Right lobe of liver (tissue), 6 donors: ENCODE results near the gene SMARCD1. TPM values are rescaled to one million over a fixed set of nuclear protein-coding genes. Genes with fewer than 3 reads are reported as not detected.

ENCODE experiments used
- ATAC-seq, 4 donors: fragments of 200-7000 bp; cut with Tn5 transposase; one replicate each; pipeline ENCODE4 v1.9.1; 2020; ENCODE audit warnings: mild to moderate bottlenecking in 4 of 4, moderate library complexity in 4 of 4
- DNase-seq, 3 donors: peaks; one replicate each; pipeline ENCODE4 v3.0.0-alpha.2; 2020
- H3K27ac ChIP-seq, 3 donors: fragments of 200-600 bp; one replicate each; pipeline ENCODE4 v1.8.0; 2022
- H3K27me3 ChIP-seq, 2 donors: fragments of 200-600 bp; one replicate each; pipeline ENCODE4 v1.8.0; 2022
- H3K36me3 ChIP-seq, 4 donors: fragments of 200-600 bp; sonication (generic) in 1 of 4; one replicate each; pipeline versions ENCODE4 v1.5.1 to v1.8.0; 2017 to 2022; ENCODE audit warnings: control low read depth in 1 of 4
- H3K4me1 ChIP-seq, 4 donors: fragments of 200-600 bp; sonication (generic) in 1 of 4; one replicate each; pipeline versions ENCODE4 v1.5.1 to v1.8.0; 2017 to 2022; ENCODE audit warnings: control low read depth in 1 of 4
- H3K4me3 ChIP-seq, 3 donors: fragments of 200-600 bp; one replicate each; pipeline ENCODE4 v1.8.0; 2022
- H3K9me3 ChIP-seq, 4 donors: fragments of 200-600 bp; sonication (generic) in 1 of 4; one replicate each; pipeline versions ENCODE4 v1.5.1 to v1.8.0; 2017 to 2022; ENCODE audit warnings: control low read depth in 1 of 4
- CTCF ChIP-seq, 4 donors: fragments of 200-600 bp in 3 of 4; fragments of 450-650 bp in 1 of 4; IDR thresholded peaks; one replicate each; pipeline versions ENCODE4 v1.5.1 to v1.8.0; 2016 to 2022; ENCODE audit warnings: antibody characterized with exemption in 4 of 4, mild to moderate bottlenecking in 2 of 4
- POLR2A ChIP-seq: fragments of 450-650 bp; IDR thresholded peaks from one replicate; pipeline ENCODE4 v1.6.1; 2017; ENCODE audit warnings: antibody characterized with exemption, mild to moderate bottlenecking
- WGBS: methylation state at CpG from one replicate; pipeline ENCODE4 v1.1.6; 2018; ENCODE audit warnings: low coverage, low lambda C conversion rate; ENCODE audit not compliant: insufficient coverage; ENCODE audit errors: missing lambda C conversion rate; 5-methylcytosine and 5-hydroxymethylcytosine counted together
- intact Hi-C, 2 donors: fragments of 100-400 bp; cut with DNase I; formaldehyde crosslinking; loops; one replicate each; pipeline versions ENCODE4 v1.11.2 to v1.14.1; 2022
- total RNA-seq, 6 experiments: library from RNA; depleted of rRNA in 2 of 6; stranded (reverse); fragments of >200 nt in 2 of 6; fragmentation: NEBNext Ultra II Directional in 3 of 6; extraction: Animal tissue kit (Norgen Biotek cat#: 25700) in 3 of 6; gene quantifications; one replicate each; pipeline versions ENCODE4 v1.1.0 to v1.2.4, GENCODE V29; 2016 to 2023
- donor health status: DM: no; HTN: yes; CAD: no.
- donor health status: DM: no; HTN: no; CAD: no.
- donor health status: DM: no; HTN: no; CAD: no.
- donor health status: DM: no; HTN: yes; CAD: no.
- donor health status: DM: no; HTN: yes; CAD: no.

Gene SMARCD1
- total RNA-seq, 6 experiments from 2014 or later: 13.3 to 35.0 (median 16.4) TPM

DNA sequence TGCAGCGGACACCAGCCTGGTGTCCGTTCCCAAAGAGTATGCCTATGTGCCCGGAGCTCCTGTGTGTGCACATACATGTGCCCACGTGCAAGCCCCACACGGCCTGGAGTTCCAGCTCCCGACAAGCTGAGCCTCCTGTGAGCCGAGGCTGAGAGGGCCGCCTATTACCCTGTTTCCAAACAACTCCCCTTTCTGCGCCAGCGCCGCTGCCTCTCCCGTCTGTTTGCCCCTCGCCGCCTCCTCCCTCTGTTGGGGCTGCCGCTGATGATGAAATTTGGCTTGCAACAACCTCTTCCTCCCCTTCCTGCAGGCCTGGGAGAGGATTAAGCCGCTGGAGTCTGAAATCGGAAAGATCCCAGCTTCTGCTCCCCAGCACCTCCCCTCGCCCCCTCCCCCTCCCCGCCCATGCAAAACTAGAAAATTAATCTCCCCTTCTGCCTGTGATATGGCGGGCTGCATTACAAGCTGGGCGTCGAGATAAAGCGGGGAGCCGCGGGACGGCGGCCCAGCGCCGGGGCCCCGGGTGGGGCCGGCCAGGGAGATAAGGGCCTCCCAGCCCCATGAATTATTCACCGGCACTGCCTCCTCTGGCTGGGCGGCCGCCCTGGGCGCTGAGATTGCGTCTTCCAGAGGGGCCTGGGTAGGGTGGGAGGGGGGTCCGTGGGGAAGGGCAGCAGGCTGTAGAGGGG, 34.6 kb upstream of the SMARCD1 start:
- TF ChIP-seq CTCF (IDR thresholded peaks at IDR 0.05) (no peak), POLR2A (no peak)
- WGBS: 7% methylated on average over 31 of the region's 37 CpGs
- ATAC-seq (peak; percentile 58 to 76 (median 70)), DNase-seq (peak in 2 of 3 donors; percentile 48 to 64)
- Histone ChIP-seq H3K27me3 (no peaks in the 10 kb centered on the region), H3K36me3 (no peaks in the 10 kb centered on the region), H3K4me1 (peaks cover 0 to 4% (median 0%) of the 10 kb centered on the region in 4 donors), H3K4me3 (no peak overlapping the region), H3K9me3 (no peaks in the 10 kb centered on the region), H3K27ac (no peak overlapping the region)
- intact Hi-C loops: no loop called here

DNA sequence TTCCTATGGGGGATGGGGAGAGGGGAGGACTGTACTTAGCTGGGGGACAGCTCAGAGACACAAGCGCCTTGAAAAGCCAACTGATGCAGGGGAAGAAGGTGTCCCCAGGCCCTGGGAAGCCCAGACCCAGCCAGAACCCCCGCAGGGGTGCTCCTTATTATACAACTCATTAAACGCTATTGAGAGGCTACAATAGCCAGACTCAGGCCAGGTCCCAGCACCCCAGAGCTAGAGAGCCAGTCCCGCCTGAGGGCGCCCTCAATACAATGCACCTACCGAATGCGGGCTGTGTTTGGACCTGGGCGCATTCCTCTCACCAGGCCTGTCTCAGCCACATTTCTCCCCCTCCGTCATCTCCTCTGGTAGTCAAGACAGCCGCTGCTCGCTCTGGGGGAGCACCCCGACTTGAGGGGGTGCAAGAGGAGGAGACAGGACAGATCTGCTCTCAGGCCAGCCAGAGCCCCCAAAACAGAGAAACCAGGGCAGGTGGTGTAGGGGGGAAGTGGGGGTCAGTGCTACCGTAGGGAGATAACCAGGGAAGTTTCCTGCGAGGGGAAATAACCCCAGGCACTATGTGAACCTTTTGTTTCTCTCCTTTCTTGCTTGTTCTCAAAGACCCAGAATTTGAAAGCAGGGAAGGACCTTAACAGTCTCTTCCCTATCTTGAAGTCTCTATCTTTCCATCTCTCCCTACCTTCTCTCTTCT, 33.9 kb upstream of the SMARCD1 start:
- intact Hi-C loops: no loop called here
- DNase-seq: peak in 1 of 3 donors; percentile 43
- Histone ChIP-seq H3K27ac (no peak overlapping the region), H3K9me3 (no peaks in the 10 kb centered on the region), H3K36me3 (no peaks in the 10 kb centered on the region), H3K4me1 (peaks cover 0 to 4% (median 0%) of the 10 kb centered on the region in 4 donors), H3K4me3 (no peak overlapping the region), H3K27me3 (no peaks in the 10 kb centered on the region)
- ATAC-seq: no peak
- TF ChIP-seq CTCF (IDR thresholded peaks at IDR 0.05) (no peak), POLR2A (no peak)
- WGBS: 40% methylated on average over 5 of the region's 14 CpGs

- intact Hi-C loops: no loop called here
- no peaks in the 10 kb centered on the region for H3K9me3 ChIP-seq
These were observed 32.6 kb upstream of the SMARCD1 start for GRCh38 chr12:50052544-50052943.

GRCh38 chr12:50052964-50053363, 32.2 kb upstream of the SMARCD1 start:
- no peak for ATAC-seq
- no peaks in the 10 kb centered on the region for H3K36me3 ChIP-seq
- H3K27ac ChIP-seq: no peak overlapping the region
- intact Hi-C loops: no loop called here
- WGBS: no CpG with 5 or more reads among the region's 7 CpGs
- H3K27me3 ChIP-seq: no peaks in the 10 kb centered on the region
- H3K4me1 ChIP-seq: peaks cover 0 to 10% (median 0%) of the 10 kb centered on the region in 4 donors
- no peak overlapping the region for H3K4me3 ChIP-seq
- TF ChIP-seq CTCF (IDR thresholded peaks at IDR 0.05) (no peak), POLR2A (no peak)
- DNase-seq: no peak
- H3K9me3 ChIP-seq: no peaks in the 10 kb centered on the region

More at GRCh38 chr12:50052544-50052943, 32.6 kb upstream of the SMARCD1 start:
- ATAC-seq (no peak), DNase-seq (no peak)
- no peak overlapping the region for H3K27ac ChIP-seq
- H3K4me3 ChIP-seq: no peak overlapping the region
- no peaks in the 10 kb centered on the region for H3K27me3 ChIP-seq
- no peaks in the 10 kb centered on the region for H3K36me3 ChIP-seq
- no peak for TF ChIP-seq POLR2A
- no peak for TF ChIP-seq CTCF (IDR thresholded peaks at IDR 0.05)
- H3K4me1 ChIP-seq: peaks cover 0 to 10% (median 0%) of the 10 kb centered on the region in 4 donors
